PFSK-1 (cell line): ENCODE data around the gene ERAP2.

Source experiments
- FOXP2 ChIP-seq: optimal IDR thresholded peaks from 2 replicates; pipeline ENCODE3; 2011; ENCODE audit warnings: borderline replicate concordance, control low read depth, inconsistent platforms; ENCODE audit not compliant: insufficient read depth; ENCODE audit errors: extremely low read length, extremely low read depth
- POLR2AphosphoS5 ChIP-seq: IDR thresholded peaks from 2 replicates; pipeline ENCODE4 v1.6.1; 2012; ENCODE audit warnings: low read depth, mild to moderate bottlenecking, control low read depth, low read length, moderate library complexity
- SIN3A ChIP-seq: IDR thresholded peaks from 2 replicates; pipeline ENCODE4 v1.6.1; 2012; ENCODE audit warnings: mild to moderate bottlenecking, low read length, moderate library complexity, borderline replicate concordance; ENCODE audit not compliant: insufficient read depth
- TAF1 ChIP-seq: IDR thresholded peaks from 2 replicates; pipeline ENCODE4 v1.6.1; 2012; ENCODE audit warnings: low read length, control low read depth, borderline replicate concordance; ENCODE audit not compliant: insufficient read depth
- TF ChIP-seq, protein P1 (sequence below), 2 experiments: IDR thresholded peaks; 2 replicates each; pipeline versions ENCODE4 v1.6.1 to v1.8.0; 2011 to 2012; ENCODE audit warnings: low read depth in 2 of 2, low read length in 2 of 2, control low read depth in 1 of 2, inconsistent platforms in 1 of 2, mild to moderate bottlenecking in 1 of 2, moderate library complexity in 1 of 2; ENCODE audit not compliant: insufficient read depth in 1 of 2

Gene ERAP2

GRCh38 chr5:96926276-96926675 lies 50.0 kb downstream of the ERAP2 start:
- TF ChIP-seq POLR2AphosphoS5: no peak
- TF ChIP-seq FOXP2: no peak
- TF ChIP-seq TAF1: no peak
- TF ChIP-seq SIN3A: no peak
- TF ChIP-seq, protein P1, sequence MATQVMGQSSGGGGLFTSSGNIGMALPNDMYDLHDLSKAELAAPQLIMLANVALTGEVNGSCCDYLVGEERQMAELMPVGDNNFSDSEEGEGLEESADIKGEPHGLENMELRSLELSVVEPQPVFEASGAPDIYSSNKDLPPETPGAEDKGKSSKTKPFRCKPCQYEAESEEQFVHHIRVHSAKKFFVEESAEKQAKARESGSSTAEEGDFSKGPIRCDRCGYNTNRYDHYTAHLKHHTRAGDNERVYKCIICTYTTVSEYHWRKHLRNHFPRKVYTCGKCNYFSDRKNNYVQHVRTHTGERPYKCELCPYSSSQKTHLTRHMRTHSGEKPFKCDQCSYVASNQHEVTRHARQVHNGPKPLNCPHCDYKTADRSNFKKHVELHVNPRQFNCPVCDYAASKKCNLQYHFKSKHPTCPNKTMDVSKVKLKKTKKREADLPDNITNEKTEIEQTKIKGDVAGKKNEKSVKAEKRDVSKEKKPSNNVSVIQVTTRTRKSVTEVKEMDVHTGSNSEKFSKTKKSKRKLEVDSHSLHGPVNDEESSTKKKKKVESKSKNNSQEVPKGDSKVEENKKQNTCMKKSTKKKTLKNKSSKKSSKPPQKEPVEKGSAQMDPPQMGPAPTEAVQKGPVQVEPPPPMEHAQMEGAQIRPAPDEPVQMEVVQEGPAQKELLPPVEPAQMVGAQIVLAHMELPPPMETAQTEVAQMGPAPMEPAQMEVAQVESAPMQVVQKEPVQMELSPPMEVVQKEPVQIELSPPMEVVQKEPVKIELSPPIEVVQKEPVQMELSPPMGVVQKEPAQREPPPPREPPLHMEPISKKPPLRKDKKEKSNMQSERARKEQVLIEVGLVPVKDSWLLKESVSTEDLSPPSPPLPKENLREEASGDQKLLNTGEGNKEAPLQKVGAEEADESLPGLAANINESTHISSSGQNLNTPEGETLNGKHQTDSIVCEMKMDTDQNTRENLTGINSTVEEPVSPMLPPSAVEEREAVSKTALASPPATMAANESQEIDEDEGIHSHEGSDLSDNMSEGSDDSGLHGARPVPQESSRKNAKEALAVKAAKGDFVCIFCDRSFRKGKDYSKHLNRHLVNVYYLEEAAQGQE (IDR thresholded peaks at IDR 0.05; ENCODE audit: insufficient read depth in 1 of 2, low read depth in 2 of 2, low read length in 2 of 2): no peak

- no peak for TF ChIP-seq SIN3A
- TF ChIP-seq, protein P1 (IDR thresholded peaks at IDR 0.05; ENCODE audit: insufficient read depth in 1 of 2, low read depth in 2 of 2, low read length in 2 of 2): no peak
- TF ChIP-seq POLR2AphosphoS5: no peak
- no peak for TF ChIP-seq TAF1
- no peak for TF ChIP-seq FOXP2
Measured at GRCh38 chr5:96927008-96927407, 50.7 kb downstream of the ERAP2 start.

GRCh38 chr5:96928931-96929708 lies 52.8 kb downstream of the ERAP2 start:
- TF ChIP-seq SIN3A (no peak), TAF1 (no peak), POLR2AphosphoS5 (no peak), FOXP2 (no peak)
- TF ChIP-seq, protein P1 (IDR thresholded peaks at IDR 0.05; ENCODE audit: insufficient read depth in 1 of 2, low read depth in 2 of 2, low read length in 2 of 2): no peak

DNA sequence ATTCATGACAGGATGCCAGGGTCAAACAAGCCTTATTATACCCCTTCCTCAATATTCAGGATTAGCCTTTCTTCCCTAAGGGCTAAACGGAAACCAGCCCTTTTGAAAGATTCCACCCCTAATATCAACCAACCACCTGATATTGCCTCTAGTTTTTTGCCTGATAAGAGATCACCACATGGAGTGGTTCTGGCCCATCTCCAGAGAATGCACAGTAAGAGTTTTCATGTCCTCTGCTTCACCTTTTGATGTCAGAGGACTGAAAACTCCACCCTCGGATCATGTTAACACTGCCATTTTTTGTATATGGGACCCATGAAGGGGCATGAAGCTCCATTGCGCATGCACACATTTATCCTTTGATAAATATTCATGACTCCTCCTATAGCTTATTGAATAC lies 53.8 kb downstream of the ERAP2 start:
- TF ChIP-seq TAF1 (no peak), FOXP2 (no peak), SIN3A (no peak), POLR2AphosphoS5 (no peak)
- TF ChIP-seq, protein P1 (IDR thresholded peaks at IDR 0.05; ENCODE audit: insufficient read depth in 1 of 2, low read depth in 2 of 2, low read length in 2 of 2): no peak

DNA sequence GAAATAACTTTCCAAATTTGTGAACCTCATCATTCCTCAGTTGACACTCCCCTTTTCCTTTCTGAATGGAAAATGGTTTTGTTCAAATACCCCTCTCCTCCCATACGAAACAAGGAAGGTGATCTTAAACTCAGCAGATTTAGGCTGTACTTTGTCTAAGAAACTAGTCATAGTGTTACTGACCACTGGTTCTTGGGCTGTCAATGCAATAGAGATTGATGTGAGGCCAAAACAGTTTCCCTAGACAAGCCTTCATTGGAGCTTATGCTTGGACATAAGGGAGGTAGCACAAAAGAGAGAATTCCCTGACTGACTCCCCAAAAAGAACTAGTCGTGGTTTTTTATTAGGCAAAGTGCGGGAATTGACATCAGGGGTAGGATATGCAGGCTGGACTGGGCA lies 54.3 kb downstream of the ERAP2 start:
- TF ChIP-seq FOXP2 (no peak), TAF1 (no peak)
- TF ChIP-seq, protein P1 (IDR thresholded peaks at IDR 0.05; ENCODE audit: insufficient read depth in 1 of 2, low read depth in 2 of 2, low read length in 2 of 2): no peak
